Activated CD4-positive, alpha-beta memory T cell treated with anti-CD3 and anti-CD28 coated beads for 36 hours (primary cell): ENCODE results near the gene TBL1XR1. TPM values are rescaled to one million over a fixed set of nuclear protein-coding genes. Genes with fewer than 3 reads are reported as not detected.
A peak's percentile ranks its signal among the peaks of the same experiment; 100 is the strongest.
"Not testable (repeated sequence)": the region's sequence is repeated elsewhere in the genome, so short reads cannot be mapped to it uniquely, and the experiment has no call there.

Experiments
- CTCF ChIA-PET: fragments of 350-600 bp; sonication (Branson Sonifier 250); formaldehyde crosslinking; loops from one replicate; lab custom pipeline; 2021; ENCODE audit warnings: antibody characterized with exemption, inconsistent platforms; lab: Charles Lee
- POLR2A ChIA-PET: fragments of 350-600 bp; sonication (Branson Sonifier 250); formaldehyde crosslinking; loops from one replicate; lab custom pipeline; 2021; ENCODE audit warnings: antibody characterized with exemption; lab: Charles Lee
- DNase-seq: peaks from one replicate; pipeline ENCODE4 v3.0.0-alpha.2; 2020
- H3K27ac Mint-ChIP-seq: one replicate; pipeline ENCODE4 v1.8.0; 2021; ENCODE audit warnings: mixed read lengths
- H3K27me3 Mint-ChIP-seq: one replicate; pipeline ENCODE4 v1.8.0; 2021; ENCODE audit warnings: mixed read lengths
- H3K36me3 Mint-ChIP-seq: one replicate; pipeline ENCODE4 v1.8.0; 2021; ENCODE audit warnings: mixed read lengths
- H3K4me1 Mint-ChIP-seq: one replicate; pipeline ENCODE4 v1.8.0; 2021; ENCODE audit warnings: low read depth, mixed read lengths
- H3K4me3 Mint-ChIP-seq: one replicate; pipeline ENCODE4 v1.8.0; 2021; ENCODE audit warnings: mild to moderate bottlenecking, mixed read lengths
- H3K9me3 Mint-ChIP-seq: one replicate; pipeline ENCODE4 v1.8.0; 2021; ENCODE audit warnings: mixed read lengths
- intact Hi-C: fragments of 100-400 bp; cut with micrococcal nuclease; formaldehyde crosslinking; loops from one replicate; pipeline ENCODE4 v1.15.1; 2023
- total RNA-seq, 2 experiments: library from RNA; stranded (reverse); gene quantifications; one replicate each; pipeline ENCODE4 v1.2.3, GENCODE V29; 2021

The TBL1XR1 gene
- total RNA-seq, 2 experiments from 2014 or later = 158 to 167 TPM

DNA sequence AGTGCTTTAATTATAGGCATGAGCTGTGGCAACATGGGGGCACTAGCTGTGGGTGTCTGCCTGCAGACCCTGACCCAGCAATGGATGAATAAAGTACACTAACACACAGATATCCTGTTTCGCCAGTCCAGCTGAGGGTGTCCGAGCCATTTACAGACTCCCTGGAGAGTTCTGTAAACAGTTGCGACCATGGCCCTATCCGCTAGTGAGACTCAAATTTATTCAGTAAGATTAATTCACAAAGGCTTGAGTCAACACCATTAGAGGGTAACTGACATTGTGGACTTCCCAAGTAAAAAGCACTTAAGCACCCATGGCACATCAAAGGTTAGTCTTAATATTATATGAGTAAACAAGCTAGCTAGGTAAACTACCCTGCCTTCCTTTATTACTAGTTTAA is 161.6 kb downstream of the TBL1XR1 start:
- intact Hi-C loops = no loop called here

DNA sequence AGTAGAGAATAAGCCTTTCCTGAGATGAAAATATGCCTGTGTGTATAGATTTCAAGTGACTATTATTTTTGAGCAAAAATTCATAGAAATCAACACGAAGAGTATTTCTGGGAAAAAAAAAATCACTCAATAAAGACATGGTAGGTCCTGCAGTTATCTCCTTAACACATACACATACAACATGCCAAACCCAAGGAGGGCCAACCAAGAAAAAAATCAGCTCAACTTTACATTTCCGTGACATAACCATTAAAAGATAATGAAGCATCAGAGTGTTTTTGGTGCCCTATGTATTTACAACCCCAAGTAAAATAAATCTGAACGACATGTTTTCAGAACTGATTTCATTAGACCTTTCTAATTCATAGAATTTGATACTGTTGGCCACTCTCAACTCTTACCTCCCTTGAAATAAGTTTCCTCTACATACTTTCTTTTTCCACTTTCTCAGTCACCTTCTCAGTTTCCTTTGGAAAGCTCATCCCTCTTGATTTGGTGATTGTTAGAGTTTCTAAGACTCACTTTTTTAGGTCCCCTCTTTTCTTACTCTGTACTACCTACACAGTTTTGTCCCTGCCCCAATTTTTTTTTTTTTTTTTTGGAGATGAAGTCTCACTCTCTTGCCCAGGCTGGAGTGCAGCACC is 162.3 kb downstream of the TBL1XR1 start:
- ChIA-PET POLR2A (no interaction called here), CTCF (interaction anchor here (0.7 kb wide), 1 partner anchor 744 kb away, joined by 3 read pairs; no protein-coding TSS in a partner anchor)
- no peaks in the 10 kb centered on the region for H3K9me3 Mint-ChIP-seq
- DNase-seq = no peak
- H3K4me1 Mint-ChIP-seq = peaks cover 7% of the 10 kb centered on the region
- H3K4me3 Mint-ChIP-seq = no peak overlapping the region
- no peak overlapping the region for H3K27ac Mint-ChIP-seq
- H3K27me3 Mint-ChIP-seq = no peaks in the 10 kb centered on the region
- peaks cover 47% of the 10 kb centered on the region for H3K36me3 Mint-ChIP-seq
- intact Hi-C loops = no loop called here

More for the DNA sequence above, 161.6 kb downstream of the TBL1XR1 start:
- peaks cover 13% of the 10 kb centered on the region for H3K4me1 Mint-ChIP-seq
- no peak overlapping the region for H3K27ac Mint-ChIP-seq
- H3K4me3 Mint-ChIP-seq = no peak overlapping the region
- ChIA-PET POLR2A (no interaction called here), CTCF (no interaction called here)
- no peak for DNase-seq
- H3K9me3 Mint-ChIP-seq = no peaks in the 10 kb centered on the region
- H3K36me3 Mint-ChIP-seq = peaks cover 46% of the 10 kb centered on the region
- no peaks in the 10 kb centered on the region for H3K27me3 Mint-ChIP-seq

DNA sequence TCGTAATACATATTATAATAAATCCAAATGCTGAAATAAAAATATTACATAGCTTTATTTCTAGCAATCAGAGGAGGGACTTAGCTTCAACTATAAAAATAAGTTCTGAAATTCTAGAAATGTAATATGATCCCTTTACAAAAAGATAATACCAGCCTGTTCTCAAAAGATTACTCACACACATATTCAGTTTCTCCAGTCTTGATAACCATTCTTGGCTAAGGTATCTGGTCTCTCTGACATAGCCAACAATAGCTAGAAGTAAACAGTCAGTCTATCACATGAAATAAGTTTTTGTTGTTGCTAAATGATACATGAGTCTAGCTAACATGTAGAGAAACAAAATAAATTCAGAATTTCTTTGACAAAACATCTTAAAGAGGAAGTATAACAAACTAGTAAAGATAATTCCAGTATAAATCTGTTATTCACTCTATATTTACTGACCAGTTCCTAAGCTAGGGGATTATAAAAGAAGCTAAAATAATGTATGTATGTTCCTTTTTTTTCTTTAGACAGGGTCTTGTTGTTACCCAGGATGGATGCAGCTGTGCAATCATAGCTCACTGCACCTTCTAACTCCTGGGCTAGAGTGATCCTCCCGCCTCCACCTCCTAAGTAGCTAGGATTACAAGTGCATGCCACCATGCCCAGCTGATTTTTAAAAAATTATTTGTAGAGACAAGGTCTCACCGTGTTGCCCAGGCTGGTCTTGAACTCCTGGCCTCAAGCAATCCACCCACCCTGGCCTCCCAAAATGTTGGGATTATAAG is 170.6 kb downstream of the TBL1XR1 start:
- no peak overlapping the region for H3K27ac Mint-ChIP-seq
- POLR2A ChIA-PET = no interaction called here
- intact Hi-C loops = no loop called here
- no peaks in the 10 kb centered on the region for H3K27me3 Mint-ChIP-seq
- CTCF ChIA-PET = no interaction called here
- DNase-seq = no peak
- peaks cover 38% of the 10 kb centered on the region for H3K36me3 Mint-ChIP-seq
- no peaks in the 10 kb centered on the region for H3K9me3 Mint-ChIP-seq
- H3K4me3 Mint-ChIP-seq = no peak overlapping the region
- H3K4me1 Mint-ChIP-seq = no peaks in the 10 kb centered on the region

DNA sequence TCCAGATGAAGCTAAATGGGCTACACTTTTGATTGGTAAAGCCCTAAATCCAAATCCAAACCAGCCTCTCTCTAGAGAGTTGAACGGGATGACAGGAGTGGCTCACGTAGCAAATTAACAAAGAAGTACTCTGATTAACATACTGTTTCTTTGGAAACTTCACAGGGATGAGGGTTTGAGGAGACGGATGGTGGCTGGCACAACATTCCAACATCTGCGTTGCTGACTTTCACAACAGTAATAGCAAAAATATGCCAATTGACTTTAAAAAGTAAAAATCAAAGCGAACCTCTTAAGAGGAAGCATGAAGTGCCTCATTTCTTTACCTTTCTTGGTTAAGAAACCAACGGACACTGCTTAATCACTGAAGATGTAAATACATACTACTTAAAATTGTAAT is 181.4 kb downstream of the TBL1XR1 start:
- Mint-ChIP-seq H3K4me1 (no peaks in the 10 kb centered on the region), H3K4me3 (no peak overlapping the region), H3K27ac (no peak overlapping the region), H3K27me3 (no peaks in the 10 kb centered on the region), H3K36me3 (peaks cover 10% of the 10 kb centered on the region), H3K9me3 (no peaks in the 10 kb centered on the region)
- POLR2A ChIA-PET = no interaction called here
- DNase-seq = no peak
- intact Hi-C loops = no loop called here
- CTCF ChIA-PET = no interaction called here

DNA sequence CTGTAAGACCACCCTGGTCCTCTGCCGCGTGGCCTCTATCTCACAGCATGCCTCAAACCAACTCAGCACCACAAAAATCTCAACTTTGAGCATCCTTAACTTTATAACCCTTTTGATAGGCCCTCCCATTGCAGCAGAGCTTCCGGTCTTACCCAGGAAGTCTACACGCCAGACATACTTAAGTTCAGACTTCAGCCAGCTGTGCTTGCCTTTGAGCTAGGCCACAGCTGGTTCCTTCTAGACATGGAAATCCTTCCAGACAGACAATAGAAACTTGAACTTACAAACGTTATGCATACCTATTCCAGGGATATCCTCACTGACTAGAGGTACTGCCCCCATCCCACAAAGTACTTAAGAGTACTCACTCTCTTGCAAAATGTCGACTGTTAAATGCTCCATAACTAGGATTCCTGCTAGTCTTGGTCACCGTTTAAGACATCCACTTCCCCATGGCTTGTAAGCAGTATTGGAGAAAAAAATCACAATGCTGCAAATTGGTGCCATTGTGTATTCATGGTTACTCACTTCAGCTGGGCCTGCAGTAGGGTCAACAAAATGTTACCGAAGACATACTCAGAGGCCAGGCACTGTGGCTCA is 183.5 kb downstream of the TBL1XR1 start:
- intact Hi-C loops = no loop called here
- Mint-ChIP-seq H3K9me3 (no peaks in the 10 kb centered on the region), H3K27me3 (no peaks in the 10 kb centered on the region), H3K27ac (no peak overlapping the region), H3K36me3 (peaks cover 5% of the 10 kb centered on the region), H3K4me3 (no peak overlapping the region), H3K4me1 (no peaks in the 10 kb centered on the region)
- DNase-seq = no peak
- CTCF ChIA-PET = no interaction called here
- POLR2A ChIA-PET = no interaction called here

DNA sequence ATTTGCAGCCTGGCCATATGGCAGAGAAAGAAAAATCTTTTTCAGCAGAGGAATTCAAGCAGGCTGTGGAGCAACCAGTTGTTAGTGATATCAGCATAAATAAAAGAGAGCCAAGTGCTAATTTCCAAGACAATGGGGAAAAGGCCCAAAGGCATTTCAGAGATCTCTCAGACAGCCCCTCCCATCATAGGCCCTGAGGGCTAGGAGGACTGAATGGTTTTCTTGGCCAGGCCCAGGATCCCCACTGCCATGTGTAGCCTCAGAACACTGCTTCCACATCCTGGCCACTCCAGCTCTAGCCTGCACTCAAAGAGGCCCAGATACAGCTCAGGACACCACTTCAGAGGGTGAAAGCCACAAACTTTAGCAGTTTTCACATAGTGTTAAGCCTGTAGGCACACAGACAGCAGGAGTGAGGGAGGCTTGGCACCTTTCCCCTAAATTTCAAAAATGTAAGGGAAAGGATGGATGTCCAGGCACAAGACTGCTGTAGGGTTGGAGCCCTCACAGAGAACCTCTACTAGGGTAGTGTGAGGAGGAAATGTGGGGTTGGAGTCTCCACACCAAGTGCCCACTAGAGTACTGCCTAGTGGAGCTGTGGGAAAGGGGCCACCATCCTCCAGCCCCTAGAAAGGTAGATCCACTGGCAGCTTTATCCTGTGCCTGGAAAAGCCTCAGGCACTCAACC is 191.4 kb downstream of the TBL1XR1 start:
- Mint-ChIP-seq H3K9me3 (peaks cover 38% of the 10 kb centered on the region), H3K27me3 (no peaks in the 10 kb centered on the region), H3K27ac (no peak overlapping the region), H3K4me1 (no peaks in the 10 kb centered on the region), H3K36me3 (peaks cover 16% of the 10 kb centered on the region), H3K4me3 (no peak overlapping the region)
- ChIA-PET CTCF (no interaction called here), POLR2A (no interaction called here)
- intact Hi-C loops = no loop called here
- DNase-seq = no peak

DNA sequence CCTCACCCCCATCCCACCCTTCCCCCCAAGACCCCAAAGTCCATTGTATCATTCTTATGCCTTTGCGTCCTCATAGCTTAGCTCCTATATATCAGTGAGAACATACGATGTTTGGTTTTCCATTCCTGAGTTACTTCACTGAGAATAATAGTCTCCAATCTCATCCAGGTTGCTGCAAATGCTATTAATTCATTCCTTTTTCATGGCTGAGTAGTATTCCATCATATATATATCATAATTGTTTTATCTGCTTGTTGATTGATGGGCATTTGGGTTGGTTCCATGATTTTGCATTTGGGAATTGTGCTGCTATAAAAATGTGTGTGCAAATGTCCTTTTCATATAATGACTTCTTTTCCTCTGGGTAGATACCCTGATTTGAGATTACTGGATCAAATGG is 197.1 kb downstream of the TBL1XR1 start:
- H3K27ac Mint-ChIP-seq, CTCF ChIA-PET, H3K36me3 Mint-ChIP-seq, H3K4me3 Mint-ChIP-seq, H3K27me3 Mint-ChIP-seq, POLR2A ChIA-PET, H3K4me1 Mint-ChIP-seq, intact Hi-C loops, DNase-seq: not testable (repeated sequence)
- peaks cover 17% of the 10 kb centered on the region for H3K9me3 Mint-ChIP-seq

DNA sequence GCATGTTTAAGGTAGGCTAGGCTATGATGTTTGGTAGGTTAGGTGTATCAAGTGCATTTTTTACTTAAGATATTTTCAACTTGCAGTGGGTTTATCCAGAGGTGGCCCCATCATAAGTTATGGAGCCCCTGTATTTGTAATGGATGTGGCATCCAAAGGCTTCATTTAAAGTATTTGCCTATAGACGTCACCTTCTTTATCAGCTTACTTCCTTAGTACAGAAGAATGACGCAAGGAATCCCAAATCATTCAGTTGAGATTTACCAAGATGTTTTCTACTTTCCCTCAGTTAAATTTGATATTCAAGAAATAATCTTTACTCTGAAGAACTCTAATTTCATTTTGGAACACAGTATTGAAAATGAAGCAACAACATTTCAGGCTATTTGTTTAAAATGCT is 201.3 kb downstream of the TBL1XR1 start:
- H3K36me3 Mint-ChIP-seq = peaks cover 8% of the 10 kb centered on the region
- intact Hi-C loops = no loop called here
- no peak overlapping the region for H3K4me3 Mint-ChIP-seq
- H3K4me1 Mint-ChIP-seq = no peaks in the 10 kb centered on the region
- no peak overlapping the region for H3K27ac Mint-ChIP-seq
- CTCF ChIA-PET = no interaction called here
- H3K9me3 Mint-ChIP-seq = peaks cover 16% of the 10 kb centered on the region
- DNase-seq = no peak
- POLR2A ChIA-PET = no interaction called here
- H3K27me3 Mint-ChIP-seq = no peaks in the 10 kb centered on the region

DNA sequence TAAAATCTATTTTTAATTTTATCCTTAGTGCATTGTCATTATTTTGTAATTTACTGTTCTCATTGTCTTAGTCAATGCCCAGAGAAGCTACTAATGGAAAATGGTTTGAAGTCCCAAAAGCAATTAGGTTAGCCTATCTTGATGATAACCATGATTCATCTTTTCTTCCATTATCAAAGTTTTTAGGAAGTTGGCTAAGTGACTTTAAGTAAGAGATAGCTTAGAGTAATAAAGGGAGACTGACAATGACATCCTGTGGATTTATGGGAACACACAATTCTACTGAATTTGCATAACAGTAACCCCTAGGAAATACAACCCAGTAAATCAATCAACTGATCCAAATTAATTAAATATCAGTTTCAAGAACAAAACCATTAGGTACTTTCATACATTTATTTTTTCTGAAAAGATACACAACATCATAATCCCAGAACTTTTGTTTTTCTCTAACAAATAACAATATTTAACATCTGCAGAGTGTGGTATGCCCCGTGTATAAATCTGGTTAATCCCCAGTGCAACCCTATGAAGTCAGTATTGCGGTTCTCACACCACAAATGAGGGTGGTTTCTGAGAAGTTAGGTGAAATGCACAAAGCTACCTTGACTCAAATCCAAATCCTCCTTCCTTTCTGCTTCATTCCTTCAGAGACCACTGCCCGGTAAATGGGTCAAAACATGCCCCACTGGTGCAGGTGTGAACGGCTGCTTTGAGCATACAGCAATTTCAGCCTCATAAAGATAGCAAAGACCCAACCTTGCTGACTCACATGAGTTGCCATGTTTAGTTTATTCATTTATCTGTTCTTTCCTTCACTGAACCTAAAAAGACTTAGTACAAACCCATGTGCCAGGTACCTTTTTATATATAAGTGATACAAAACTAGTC is 202.1 kb downstream of the TBL1XR1 start:
- Mint-ChIP-seq H3K27me3 (no peaks in the 10 kb centered on the region), H3K36me3 (peaks cover 2% of the 10 kb centered on the region), H3K27ac (no peak overlapping the region), H3K4me1 (no peaks in the 10 kb centered on the region), H3K4me3 (no peak overlapping the region), H3K9me3 (peaks cover 8% of the 10 kb centered on the region)
- ChIA-PET POLR2A (no interaction called here), CTCF (no interaction called here)
- DNase-seq = peak; percentile 14
- intact Hi-C loops = no loop called here

DNA sequence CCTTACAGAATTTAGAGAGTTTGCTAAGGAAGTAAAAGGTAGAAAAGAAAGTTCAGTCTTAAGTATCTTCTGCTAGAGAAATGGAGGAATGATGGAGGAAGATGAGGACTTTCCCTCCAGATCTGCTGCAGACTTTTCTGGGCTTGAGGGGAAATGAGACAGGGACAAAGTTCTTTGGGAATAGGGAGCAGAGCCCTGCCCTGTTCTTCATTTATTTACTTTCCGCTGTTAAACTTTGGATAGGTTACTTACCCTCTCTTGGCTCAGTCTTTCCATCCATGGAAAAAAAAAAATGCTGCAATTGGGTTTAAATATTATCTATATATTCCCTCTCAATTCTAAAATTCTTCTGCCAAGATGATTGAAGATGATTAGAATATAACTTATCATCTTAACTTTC is 202.9 kb downstream of the TBL1XR1 start:
- Mint-ChIP-seq H3K36me3 (peaks cover 2% of the 10 kb centered on the region), H3K27ac (no peak overlapping the region), H3K9me3 (peaks cover 5% of the 10 kb centered on the region), H3K27me3 (no peaks in the 10 kb centered on the region), H3K4me3 (no peak overlapping the region), H3K4me1 (no peaks in the 10 kb centered on the region)
- ChIA-PET CTCF (no interaction called here), POLR2A (no interaction called here)
- DNase-seq = no peak
- intact Hi-C loops = no loop called here

DNA sequence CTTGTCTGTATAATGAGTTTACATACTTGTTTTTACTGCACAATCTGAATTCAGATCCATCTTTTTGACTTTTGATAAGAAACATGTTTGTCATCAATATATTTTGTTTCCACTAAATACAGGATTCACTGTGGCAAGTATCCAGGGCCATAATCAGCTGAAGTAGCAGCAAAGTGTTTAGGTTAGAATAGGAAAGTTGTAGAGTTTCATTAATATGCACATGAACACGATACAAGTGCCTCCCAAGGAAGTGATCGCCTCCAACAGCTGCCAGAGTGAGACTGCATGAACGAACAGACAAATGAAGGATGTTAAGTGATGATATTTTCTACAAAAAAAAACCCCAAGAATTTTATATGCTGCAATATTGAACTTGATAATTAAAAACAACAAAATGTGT is 204.3 kb downstream of the TBL1XR1 start:
- CTCF ChIA-PET = no interaction called here
- H3K4me3 Mint-ChIP-seq = no peak overlapping the region
- DNase-seq = no peak
- no peaks in the 10 kb centered on the region for H3K27me3 Mint-ChIP-seq
- intact Hi-C loops = no loop called here
- POLR2A ChIA-PET = no interaction called here
- no peak overlapping the region for H3K27ac Mint-ChIP-seq
- peaks cover 2% of the 10 kb centered on the region for H3K36me3 Mint-ChIP-seq
- no peaks in the 10 kb centered on the region for H3K4me1 Mint-ChIP-seq
- peaks cover 5% of the 10 kb centered on the region for H3K9me3 Mint-ChIP-seq
